ENCODE data around the gene TMEM18.

DNA sequence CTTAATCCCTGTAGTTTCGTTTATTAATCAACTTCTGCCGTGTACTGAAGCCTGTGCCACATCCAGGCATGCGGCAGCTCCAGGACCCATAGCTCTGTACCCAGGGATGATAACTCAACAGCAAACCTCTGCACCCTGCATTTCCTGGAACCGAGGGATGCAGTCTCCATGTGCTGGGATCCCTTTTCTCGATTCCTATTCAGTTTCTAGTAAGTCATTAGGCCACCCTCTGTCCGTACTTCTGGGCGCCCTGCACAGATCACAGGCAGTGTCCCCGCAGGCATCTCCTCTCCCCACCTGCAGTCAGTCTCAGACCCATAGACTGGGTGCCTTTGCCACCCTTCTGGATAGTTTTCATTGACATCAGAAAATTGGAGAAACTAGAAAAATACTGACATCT lies 18.8 kb downstream of the TMEM18 start:
- TF ChIP-seq POLR2AphosphoS5 (IDR thresholded peaks at IDR 0.05; ENCODE audit: low read depth, low read length) (no peak), TAF1 (IDR thresholded peaks at IDR 0.05; ENCODE audit: borderline replicate concordance, insufficient read depth, low read length) (no peak)

Measured in PFSK-1 (cell line).